T-helper 1 cell (primary cell): ENCODE data around the gene LMTK2.
"Not testable (repeated sequence)": the region's sequence is repeated elsewhere in the genome, so short reads cannot be mapped to it uniquely, and the experiment has no call there.

Experiments
- DNase-seq, 5 donors: peaks; one replicate each; pipeline ENCODE4 v3.0.0-alpha.2; 2012 to 2020

LMTK2 gene

DNA sequence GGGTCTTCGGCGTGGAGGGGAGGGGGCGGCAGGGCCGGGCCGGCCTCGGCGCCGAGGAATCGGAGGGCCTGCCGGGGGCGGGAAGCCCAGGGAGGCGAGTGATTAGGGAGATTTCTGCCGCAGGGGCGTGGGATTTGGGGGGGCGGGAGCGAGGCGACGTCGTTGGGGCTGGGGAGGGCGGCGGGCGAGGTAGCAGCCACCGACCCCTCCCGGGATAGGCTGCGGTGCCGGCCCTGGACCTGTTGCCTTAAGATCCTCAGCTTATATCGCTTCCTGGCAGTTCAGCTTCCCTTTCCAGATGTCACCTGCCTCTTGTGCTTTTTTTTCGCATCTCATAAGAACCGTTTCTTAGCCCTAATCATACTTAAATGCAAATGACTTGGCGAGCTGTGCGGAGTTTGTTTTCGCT lies 655 bp downstream of the LMTK2 start:
- peak in 4 of 5 donors; percentile 8 to 41 (median 18) for DNase-seq

DNA sequence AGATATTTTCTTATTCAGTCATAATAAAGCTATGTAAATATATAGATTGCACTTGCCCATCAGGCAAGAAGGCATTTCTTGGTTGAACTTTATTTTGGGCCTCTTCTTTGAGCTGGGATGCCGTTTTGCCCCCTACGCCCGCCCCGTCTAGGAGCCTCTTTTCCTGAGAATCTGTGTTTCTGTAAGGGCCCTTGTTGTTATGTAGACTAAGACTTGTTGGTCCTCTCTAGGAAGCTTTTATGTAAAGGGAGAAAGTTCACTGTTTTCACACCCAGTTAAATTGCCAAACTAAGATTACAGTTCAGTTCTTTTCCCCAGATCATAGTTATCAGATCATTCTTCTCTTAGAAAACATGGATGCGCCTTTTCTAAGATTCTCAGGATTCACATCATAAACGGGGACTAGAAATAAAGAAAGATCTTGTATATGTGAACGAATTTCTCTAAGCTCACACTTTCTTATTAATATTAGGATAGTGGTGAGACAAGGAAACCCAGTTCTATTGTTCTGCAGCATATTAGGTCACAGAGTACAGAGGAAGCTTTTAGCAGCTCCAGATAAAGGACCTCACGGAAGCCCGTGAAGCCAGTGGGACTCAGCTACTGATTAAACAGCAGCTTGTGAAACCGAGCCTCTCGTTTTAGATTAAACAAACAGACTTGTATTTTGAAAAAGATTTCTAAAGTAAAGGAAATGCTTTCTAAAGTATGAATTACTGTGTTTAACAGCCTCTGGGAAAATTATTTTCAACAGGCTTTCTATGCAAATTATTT lies 3.8 kb downstream of the LMTK2 start:
- DNase-seq, result no peak

DNA sequence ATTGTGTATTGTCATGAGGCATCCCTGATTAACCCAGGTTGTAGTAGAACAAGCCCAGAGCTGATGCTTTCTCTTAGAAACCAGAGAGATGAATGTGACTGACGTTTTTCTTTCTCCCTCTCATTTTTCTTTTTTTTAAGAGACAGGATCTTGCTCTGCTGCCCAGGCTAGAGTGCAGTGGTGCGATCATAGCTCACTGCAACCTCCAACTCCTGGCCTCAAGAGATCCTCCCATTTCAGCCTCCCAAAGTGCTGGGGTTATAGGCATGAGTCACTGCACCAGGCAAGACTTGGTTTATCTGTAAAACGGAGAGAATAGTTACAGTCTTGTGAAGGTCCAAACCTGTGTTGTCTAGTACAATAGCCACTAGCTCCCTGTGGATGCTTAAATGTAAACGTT lies 5.4 kb downstream of the LMTK2 start:
- no peak for DNase-seq

GRCh38 chr7:98115746-98116525 lies 9.3 kb downstream of the LMTK2 start:
- no peak for DNase-seq

DNA sequence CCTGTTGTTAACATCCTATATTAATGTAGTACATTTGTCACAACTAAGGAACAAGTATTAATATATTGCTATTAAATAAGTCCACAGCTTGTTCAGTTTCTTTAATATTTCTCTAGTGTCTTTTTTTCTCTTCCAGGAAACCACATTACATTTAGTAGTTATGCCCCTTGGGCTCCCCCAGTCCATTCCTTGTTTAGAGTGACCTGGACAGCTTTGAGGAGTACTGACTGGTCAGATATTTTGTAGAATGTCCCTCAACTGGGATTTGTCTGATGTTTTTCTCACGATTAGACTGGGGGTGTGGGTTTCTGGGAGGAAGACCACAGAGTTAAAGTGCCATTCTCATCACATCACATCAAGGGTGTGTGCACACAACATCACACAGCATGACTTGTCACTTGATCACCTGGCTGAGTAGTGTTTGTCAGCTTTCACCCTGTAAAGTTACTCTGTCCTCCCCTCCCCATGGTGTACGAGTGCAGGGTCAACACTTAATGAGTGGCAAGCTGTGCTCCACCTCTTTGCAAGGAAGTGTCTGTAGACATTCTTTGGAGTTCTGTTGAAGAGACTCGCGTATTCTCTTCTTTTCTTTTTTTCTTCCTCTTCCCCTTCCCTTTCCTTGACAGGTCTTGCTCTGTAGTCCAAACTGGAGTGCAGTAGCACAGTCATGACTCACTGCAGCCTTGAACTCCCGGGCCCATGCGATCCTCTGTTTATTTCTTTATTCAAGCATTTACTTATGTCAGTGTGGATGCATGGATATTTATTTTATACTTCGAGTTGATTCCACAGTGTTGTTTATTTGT lies 10.2 kb downstream of the LMTK2 start:
- DNase-seq, result no peak

- DNase-seq, result no peak
These were observed 12.7 kb downstream of the LMTK2 start for GRCh38 chr7:98119256-98119918.

- DNase-seq, result no peak
These were observed 13.9 kb downstream of the LMTK2 start for GRCh38 chr7:98120559-98120958.

DNA sequence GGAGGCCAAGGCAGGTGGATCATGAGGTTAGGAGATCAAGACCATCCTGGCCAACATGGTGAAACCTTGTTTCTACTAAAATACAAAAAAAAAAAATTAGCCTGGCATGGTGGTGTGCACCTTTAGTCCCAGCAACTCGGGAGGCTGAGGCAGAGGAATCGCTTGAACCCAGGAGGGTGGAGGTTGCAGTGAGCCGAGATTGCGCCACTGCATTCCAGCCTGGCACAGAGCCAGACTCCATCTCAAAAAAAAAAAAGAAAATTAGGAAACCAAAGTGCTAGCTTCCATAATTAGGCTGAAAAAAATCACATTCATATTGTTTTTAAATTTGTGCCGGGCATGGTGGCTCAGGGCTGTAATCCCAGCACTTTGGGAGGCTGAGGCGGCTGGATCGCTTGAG lies 14.7 kb downstream of the LMTK2 start:
- not testable (repeated sequence) for DNase-seq

DNA sequence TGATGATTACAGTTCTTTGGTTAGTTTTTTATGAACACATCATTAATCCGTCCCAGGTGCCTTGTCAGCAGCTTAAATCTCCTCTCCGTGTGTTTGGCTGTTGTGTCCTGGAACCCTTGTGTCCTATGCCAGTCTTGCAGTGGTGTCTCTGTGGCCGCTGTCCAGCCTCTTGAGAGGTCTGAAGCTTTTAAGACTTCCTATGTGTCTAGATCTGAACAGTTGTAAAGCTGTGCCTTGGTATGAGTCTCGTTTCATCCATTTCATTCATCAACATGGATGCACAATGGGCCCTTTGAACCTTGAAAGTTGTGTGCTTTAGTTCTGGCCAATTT lies 16.7 kb downstream of the LMTK2 start:
- no peak for DNase-seq

- no peak for DNase-seq
These were observed 19.1 kb downstream of the LMTK2 start for GRCh38 chr7:98125759-98126158.

DNA sequence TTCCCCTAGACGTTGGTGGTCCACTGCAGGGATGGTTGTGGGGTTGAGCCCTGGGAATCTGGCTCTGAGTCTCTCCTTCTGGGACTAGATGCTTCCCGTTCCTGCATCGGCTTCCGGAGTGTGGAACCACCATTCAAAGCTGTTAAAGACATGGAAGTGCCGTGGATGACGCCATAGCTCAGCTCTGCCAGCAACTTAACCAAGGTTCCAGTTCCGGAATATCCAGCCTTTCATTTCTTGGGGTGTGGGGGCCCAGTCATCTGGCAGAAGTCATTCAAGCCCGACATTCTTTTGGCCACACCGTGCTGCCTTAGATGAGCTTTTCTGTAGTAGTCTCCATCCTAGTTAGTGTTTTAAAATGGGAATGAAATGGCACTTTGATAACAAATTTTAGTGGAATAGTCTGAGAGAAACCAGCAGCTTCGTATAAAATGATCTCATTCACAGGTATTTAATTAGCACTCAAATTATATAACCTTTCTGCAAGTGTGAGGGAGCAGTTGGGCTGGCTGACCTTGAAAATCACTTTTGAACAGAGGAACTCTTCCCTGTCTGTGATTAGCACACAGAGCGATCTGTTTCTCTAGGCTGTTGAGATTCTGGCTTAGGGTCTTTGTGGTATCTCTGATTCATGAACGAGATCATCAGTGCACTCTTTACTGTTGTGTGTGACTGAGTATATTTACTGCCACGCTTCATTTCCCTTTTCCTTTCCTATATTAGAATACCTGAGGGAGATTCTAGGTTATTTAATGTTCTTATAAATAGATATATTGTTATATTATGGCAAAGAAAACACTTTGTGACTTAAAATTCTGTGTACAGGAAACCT lies 19.9 kb downstream of the LMTK2 start:
- no peak for DNase-seq

DNA sequence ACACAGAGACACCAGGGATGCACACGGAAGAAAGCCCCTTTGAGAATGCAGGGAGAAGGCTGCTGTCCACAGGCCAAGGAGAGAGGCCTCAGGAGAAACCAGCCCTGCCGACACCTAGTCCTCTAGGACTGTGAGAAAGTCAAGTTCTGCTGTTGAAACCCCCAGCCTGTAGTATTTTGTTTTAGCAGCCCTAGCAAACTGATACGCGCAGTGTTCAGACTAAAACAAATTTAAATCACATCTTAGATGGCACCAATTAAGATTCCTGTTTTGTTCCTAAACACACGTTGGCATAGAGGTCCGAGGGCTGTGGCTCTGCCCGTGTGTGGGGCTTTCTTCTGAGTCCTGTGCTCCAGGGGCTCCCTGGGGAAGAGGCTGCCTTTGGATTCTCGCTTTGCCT lies 21.7 kb downstream of the LMTK2 start:
- DNase-seq, result no peak

- DNase-seq, result no peak
These were observed 24.3 kb downstream of the LMTK2 start for GRCh38 chr7:98130959-98131358.

GRCh38 chr7:98133181-98133580 lies 26.5 kb downstream of the LMTK2 start:
- DNase-seq, result peak in 1 of 5 donors; percentile 50

DNA sequence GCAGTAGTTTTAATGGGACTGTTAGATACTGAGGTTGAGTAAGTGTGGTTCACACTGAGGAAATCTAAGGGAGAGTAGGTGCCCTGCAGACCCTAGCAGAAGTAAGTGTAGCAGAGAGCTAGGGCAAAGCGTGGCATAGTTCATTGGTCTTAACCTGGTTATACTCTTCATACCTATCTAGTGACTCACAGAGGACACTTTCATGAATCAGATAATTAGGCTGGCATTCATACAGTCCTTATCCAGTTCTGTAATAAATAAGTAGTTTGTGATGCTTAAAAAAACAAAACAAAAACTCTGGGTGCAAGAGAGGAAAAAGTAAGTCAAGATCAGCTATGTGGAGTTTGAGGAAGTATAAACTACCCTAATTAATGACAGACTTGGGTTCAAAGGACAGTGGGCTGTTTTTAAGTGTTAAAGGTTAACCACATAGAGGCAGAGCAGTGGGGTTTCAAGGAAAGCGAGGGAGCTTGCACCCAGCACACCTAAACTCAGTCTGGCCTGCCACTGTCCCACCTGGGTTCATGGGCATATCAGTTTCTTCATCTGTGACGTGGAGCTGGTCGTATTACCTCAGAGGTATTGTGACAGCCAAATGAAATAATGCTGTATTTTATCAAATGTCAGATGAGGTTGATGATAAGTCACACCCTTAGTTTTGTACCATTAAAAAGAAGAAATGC lies 27.1 kb downstream of the LMTK2 start:
- DNase-seq, result peak in 1 of 5 donors; percentile 2

- DNase-seq, result no peak
These were observed 28.0 kb downstream of the LMTK2 start for GRCh38 chr7:98134420-98135228.

GRCh38 chr7:98135984-98136383 lies 29.3 kb downstream of the LMTK2 start:
- no peak for DNase-seq

- no peak for DNase-seq
These were observed 29.8 kb downstream of the LMTK2 start for GRCh38 chr7:98136423-98136822.

DNA sequence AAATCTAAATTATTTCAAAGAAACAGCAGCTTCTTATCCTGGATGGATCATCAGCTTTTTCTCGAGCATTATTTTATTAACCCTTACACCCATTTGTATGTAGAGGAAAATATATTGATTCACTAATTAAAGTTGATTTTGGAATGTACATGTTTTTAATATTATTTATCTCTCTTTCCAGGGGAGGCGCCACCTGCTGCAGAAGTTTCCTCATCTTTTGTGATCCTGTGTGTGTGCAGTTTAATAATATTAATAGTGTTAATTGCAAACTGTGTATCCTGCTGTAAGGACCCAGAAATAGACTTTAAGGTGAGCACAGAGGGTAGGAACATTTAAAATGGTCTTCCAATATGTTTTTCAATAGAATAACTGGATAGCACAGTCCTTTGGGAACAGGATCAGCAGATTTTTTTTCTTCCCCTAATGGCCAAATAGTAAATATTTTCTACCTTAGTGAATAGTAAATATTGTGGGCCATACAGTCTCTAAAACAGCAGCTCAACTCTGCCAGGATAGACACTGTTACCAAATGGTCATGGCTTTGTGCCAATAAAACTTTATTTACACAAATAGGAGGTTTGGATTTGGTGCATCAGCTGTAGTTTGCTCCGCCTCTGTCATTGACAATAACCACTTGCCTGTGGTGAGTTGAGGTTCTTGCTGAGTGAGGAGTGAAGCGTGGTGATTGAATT lies 30.6 kb downstream of the LMTK2 start:
- DNase-seq, result no peak

DNA sequence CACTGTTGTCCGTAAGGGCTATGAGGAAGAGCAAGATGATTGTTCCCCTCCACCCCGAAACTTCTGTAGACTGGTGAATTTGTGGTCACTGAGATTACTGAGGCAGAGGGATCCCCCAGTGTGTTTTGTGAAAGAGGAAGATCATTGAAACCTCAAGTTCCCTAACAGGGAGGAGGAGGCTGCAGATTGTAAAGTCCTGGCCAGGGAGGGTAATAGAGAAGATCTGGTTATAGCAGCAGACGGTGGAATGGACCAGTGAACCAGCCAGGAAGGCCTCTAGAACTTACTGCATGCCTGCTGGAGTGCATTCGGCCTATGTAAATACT lies 31.1 kb downstream of the LMTK2 start:
- DNase-seq, result no peak
